Vagina (tissue), 2 donors: ENCODE data around the gene VASH1. TPM values are rescaled to one million over a fixed set of nuclear protein-coding genes. Genes with fewer than 3 reads are reported as not detected.

ENCODE experiments used
- DNase-seq, 2 donors: peaks; one replicate each; pipeline ENCODE4 v3.0.0-alpha.2; 2017; ENCODE audit errors: extremely low spot score in 2 of 2
- H3K27ac ChIP-seq: fragments of 200-600 bp; sonication (generic); one replicate; pipeline ENCODE4 v1.5.1; 2019
- H3K27me3 ChIP-seq: fragments of 200-600 bp; sonication (generic); one replicate; pipeline ENCODE4 v1.5.1; 2019
- H3K36me3 ChIP-seq, 2 donors: fragments of 200-600 bp; sonication (generic); one replicate each; pipeline ENCODE4 v1.5.1; 2017 to 2019
- H3K4me1 ChIP-seq: fragments of 200-600 bp; sonication (generic); one replicate; pipeline ENCODE4 v1.5.1; 2019
- H3K4me3 ChIP-seq, 2 donors: fragments of 200-600 bp; sonication (generic); 1 replicate in 1 of 2; 2 replicates in 1 of 2; pipeline ENCODE4 v1.5.1; 2016 to 2019
- H3K9me3 ChIP-seq: fragments of 200-600 bp; sonication (generic); one replicate; pipeline ENCODE4 v1.5.1; 2019
- CTCF ChIP-seq, 3 experiments: fragments of 450-650 bp in 2 of 3; fragments of 200-600 bp in 1 of 3; sonication (generic) in 1 of 3; IDR thresholded peaks; one replicate each; pipeline ENCODE4 v1.5.1; 2017 to 2019; ENCODE audit warnings: antibody characterized with exemption in 3 of 3, mild to moderate bottlenecking in 2 of 3, moderate library complexity in 2 of 3
- POLR2A ChIP-seq, 2 donors: fragments of 450-650 bp; IDR thresholded peaks; one replicate each; pipeline ENCODE4 v1.6.1; 2017; ENCODE audit warnings: antibody characterized with exemption in 2 of 2, mild to moderate bottlenecking in 2 of 2, moderate library complexity in 2 of 2
- POLR2AphosphoS5 ChIP-seq, 2 donors: sonication (generic); formaldehyde crosslinking; IDR thresholded peaks; one replicate each; pipeline ENCODE4 v1.9.0; 2017; ENCODE audit warnings: antibody characterized with exemption in 2 of 2, mild to moderate bottlenecking in 2 of 2, low read depth in 1 of 2; ENCODE audit not compliant: insufficient read depth in 1 of 2
- intact Hi-C: fragments of 100-400 bp; cut with DNase I; formaldehyde crosslinking; loops from one replicate; pipeline ENCODE4 v1.15.1; 2023
- total RNA-seq: library from RNA; depleted of rRNA; stranded (reverse); fragments of >200 nt; gene quantifications from one replicate; pipeline ENCODE4 v1.2.3, GENCODE V29; 2016

VASH1 gene
- total RNA-seq, 1 donor from 2014 or later: 6.1 TPM

GRCh38 chr14:76778546-76779215 lies 17.4 kb downstream of the VASH1 start:
- H3K36me3 ChIP-seq: peaks cover 0 to 10% of the 10 kb centered on the region in 2 donors
- no peak overlapping the region for H3K4me3 ChIP-seq
- no peaks in the 10 kb centered on the region for H3K27me3 ChIP-seq
- no peak overlapping the region for H3K27ac ChIP-seq
- TF ChIP-seq POLR2AphosphoS5 (IDR thresholded peaks at IDR 0.05; ENCODE audit: insufficient read depth in 1 of 2, low read depth in 1 of 2) (no peak), CTCF (IDR thresholded peaks at IDR 0.05) (no peak), POLR2A (IDR thresholded peaks at IDR 0.05) (no peak)
- intact Hi-C loops: no loop called here
- H3K9me3 ChIP-seq: no peaks in the 10 kb centered on the region
- DNase-seq: peak; percentile 75 to 85
- peaks cover 29% of the 10 kb centered on the region for H3K4me1 ChIP-seq

- peaks cover 0 to 10% of the 10 kb centered on the region in 2 donors for H3K36me3 ChIP-seq
Measured at GRCh38 chr14:76779221-76780057, 18.2 kb downstream of the VASH1 start.

GRCh38 chr14:76780058-76780345 lies 18.7 kb downstream of the VASH1 start:
- intact Hi-C loops: no loop called here
- TF ChIP-seq CTCF (IDR thresholded peaks at IDR 0.05): no peak
- no peak for TF ChIP-seq POLR2AphosphoS5 (IDR thresholded peaks at IDR 0.05; ENCODE audit: insufficient read depth in 1 of 2, low read depth in 1 of 2)
- TF ChIP-seq POLR2A (IDR thresholded peaks at IDR 0.05): no peak
- Histone ChIP-seq H3K27me3 (no peaks in the 10 kb centered on the region), H3K27ac (no peak overlapping the region), H3K4me1 (peaks cover 20% of the 10 kb centered on the region), H3K9me3 (no peaks in the 10 kb centered on the region), H3K36me3 (peaks cover 0 to 10% of the 10 kb centered on the region in 2 donors), H3K4me3 (no peak overlapping the region)
- DNase-seq: no peak

More at GRCh38 chr14:76779221-76780057, 18.2 kb downstream of the VASH1 start:
- no peaks in the 10 kb centered on the region for H3K27me3 ChIP-seq
- intact Hi-C loops: no loop called here
- H3K27ac ChIP-seq: no peak overlapping the region
- no peak overlapping the region for H3K4me3 ChIP-seq
- TF ChIP-seq POLR2AphosphoS5 (IDR thresholded peaks at IDR 0.05; ENCODE audit: insufficient read depth in 1 of 2, low read depth in 1 of 2) (no peak), CTCF (IDR thresholded peaks at IDR 0.05) (no peak), POLR2A (IDR thresholded peaks at IDR 0.05) (no peak)
- H3K9me3 ChIP-seq: no peaks in the 10 kb centered on the region
- DNase-seq: peak; percentile 52 to 74
- peaks cover 22% of the 10 kb centered on the region for H3K4me1 ChIP-seq

- DNase-seq: peak in 1 of 2 donors; percentile 64
- H3K4me1 ChIP-seq: peaks cover 20% of the 10 kb centered on the region
- H3K27ac ChIP-seq: no peak overlapping the region
- H3K27me3 ChIP-seq: no peaks in the 10 kb centered on the region
- no peaks in the 10 kb centered on the region for H3K9me3 ChIP-seq
- intact Hi-C loops: no loop called here
- H3K4me3 ChIP-seq: no peak overlapping the region
- H3K36me3 ChIP-seq: peaks cover 0 to 10% of the 10 kb centered on the region in 2 donors
- TF ChIP-seq POLR2AphosphoS5 (IDR thresholded peaks at IDR 0.05; ENCODE audit: insufficient read depth in 1 of 2, low read depth in 1 of 2): no peak
- TF ChIP-seq CTCF (IDR thresholded peaks at IDR 0.05): no peak
- TF ChIP-seq POLR2A (IDR thresholded peaks at IDR 0.05): no peak
Measured at GRCh38 chr14:76780360-76780759, 19.1 kb downstream of the VASH1 start.
